PC-9 (cell line): ENCODE measurements around the gene ASPHD1. TPM values are rescaled to one million over a fixed set of nuclear protein-coding genes. Genes with fewer than 3 reads are reported as not detected.
A peak's percentile ranks its signal among the peaks of the same experiment; 100 is the strongest.

Experiments
- BruUV-seq: library from RNA; stranded (reverse); fragments of 400-500 nt; replicated peaks from 2 replicates; lab custom pipeline; 2021; lab: Mats Ljungman, UMichigan
- CTCF ChIA-PET: fragments of 300-600 bp; sonication (Branson Sonifier 250); formaldehyde crosslinking; loops from one replicate; lab custom pipeline; 2022; ENCODE audit warnings: antibody characterized with exemption; lab: Charles Lee
- POLR2A ChIA-PET: fragments of 300-600 bp; sonication (Branson Sonifier 250); formaldehyde crosslinking; loops from one replicate; lab custom pipeline; 2022; ENCODE audit warnings: antibody characterized with exemption; ENCODE audit not compliant: unreplicated experiment; lab: Charles Lee
- DNase-seq, 2 experiments: peaks; one replicate each; pipeline versions ENCODE4 v3.0.0 to v3.0.0-alpha.2; 2015 to 2022; ENCODE audit warnings: mixed read lengths in 1 of 2
- H2AFZ ChIP-seq: fragments of 200-600 bp; sonication (generic); 2 replicates; pipeline ENCODE4 v1.8.1; 2017; ENCODE audit warnings: antibody characterized with exemption
- H3F3A ChIP-seq: fragments of 200-600 bp; sonication (generic); 2 replicates; pipeline ENCODE4 v1.8.1; 2017; ENCODE audit warnings: antibody characterized with exemption, mild to moderate bottlenecking, low read depth; ENCODE audit not compliant: insufficient read depth
- H3K27ac ChIP-seq: fragments of 200-600 bp; sonication (generic); 2 replicates; pipeline ENCODE4 v1.6.1; 2016; ENCODE audit warnings: mixed run types
- H3K27me3 ChIP-seq: fragments of 200-600 bp; sonication (generic); 2 replicates; pipeline ENCODE4 v1.6.1; 2016; ENCODE audit warnings: low read depth, mixed run types; ENCODE audit not compliant: insufficient read depth
- H3K36me3 ChIP-seq: fragments of 200-600 bp; sonication (generic); 2 replicates; pipeline ENCODE4 v1.6.1; 2016; ENCODE audit warnings: low read depth, mixed run types
- H3K4me1 ChIP-seq: fragments of 200-600 bp; sonication (generic); replicated peaks from 2 replicates; pipeline ENCODE4 v1.6.1; 2016; ENCODE audit warnings: mixed run types; ENCODE audit not compliant: insufficient read depth
- H3K4me2 ChIP-seq: fragments of 200-600 bp; sonication (generic); 2 replicates; pipeline ENCODE4 v1.6.1; 2017; ENCODE audit warnings: mixed run types
- H3K4me3 ChIP-seq: fragments of 200-600 bp; sonication (generic); 2 replicates; pipeline ENCODE4 v1.6.1; 2016; ENCODE audit warnings: mixed run types
- H3K79me2 ChIP-seq: fragments of 200-600 bp; sonication (generic); 2 replicates; pipeline ENCODE4 v1.6.1; 2017; ENCODE audit warnings: low read depth, mixed run types
- H3K9me2 ChIP-seq: fragments of 200-600 bp; sonication (generic); 2 replicates; pipeline ENCODE4 v1.8.1; 2017; ENCODE audit warnings: mild to moderate bottlenecking; ENCODE audit not compliant: insufficient read depth
- H3K9me3 ChIP-seq: fragments of 200-600 bp; sonication (generic); 2 replicates; pipeline ENCODE4 v1.8.1; 2016; ENCODE audit warnings: low read depth; ENCODE audit not compliant: insufficient read depth
- H4K20me1 ChIP-seq: fragments of 200-600 bp; sonication (generic); 2 replicates; pipeline ENCODE4 v1.8.1; 2017; ENCODE audit not compliant: insufficient read depth
- EZH2 ChIP-seq: fragments of 200-600 bp; sonication (generic); IDR thresholded peaks from 2 replicates; pipeline ENCODE4 v1.8.0; 2017; ENCODE audit warnings: antibody characterized with exemption, low read depth
- intact Hi-C: fragments of 100-400 bp; cut with micrococcal nuclease; formaldehyde crosslinking; loops from one replicate; pipeline ENCODE4 v1.10.0; 2022; ENCODE audit not compliant: unreplicated experiment
- total RNA-seq: library from RNA; stranded (reverse); gene quantifications from 2 replicates; pipeline ENCODE4 v1.2.3, GENCODE V29; 2021
- TF ChIP-seq, protein P1 (sequence below): fragments of 200-600 bp; sonication (generic); conservative IDR thresholded peaks from 2 replicates; pipeline ENCODE4 v1.6.1; 2017; ENCODE audit warnings: mixed run types, antibody characterized with exemption, mild to moderate bottlenecking, moderate library complexity

The ASPHD1 gene
- total RNA-seq, 1 experiment from 2014 or later, result 8.3 TPM

GRCh38 chr16:29858974-29859373, 41.3 kb upstream of the ASPHD1 start:
- BruUV-seq, result no TSS peak
- Histone ChIP-seq H3K4me3 (no peak overlapping the region), H3K9me2 (no peaks in the 10 kb centered on the region), H3K9me3 (no peaks in the 10 kb centered on the region), H3K79me2 (peaks cover 14% of the 10 kb centered on the region), H3F3A (no peaks in the 10 kb centered on the region), H3K36me3 (no peaks in the 10 kb centered on the region), H3K27me3 (no peaks in the 10 kb centered on the region), H3K27ac (no peak overlapping the region), H3K4me2 (no peak overlapping the region), H4K20me1 (no peaks in the 10 kb centered on the region), H3K4me1 (peaks cover 10% of the 10 kb centered on the region), H2AFZ (no peak overlapping the region)
- ChIA-PET CTCF (no interaction called here), POLR2A (no interaction called here)
- no peak for DNase-seq
- TF ChIP-seq EZH2, result no peak
- TF ChIP-seq, protein P1, sequence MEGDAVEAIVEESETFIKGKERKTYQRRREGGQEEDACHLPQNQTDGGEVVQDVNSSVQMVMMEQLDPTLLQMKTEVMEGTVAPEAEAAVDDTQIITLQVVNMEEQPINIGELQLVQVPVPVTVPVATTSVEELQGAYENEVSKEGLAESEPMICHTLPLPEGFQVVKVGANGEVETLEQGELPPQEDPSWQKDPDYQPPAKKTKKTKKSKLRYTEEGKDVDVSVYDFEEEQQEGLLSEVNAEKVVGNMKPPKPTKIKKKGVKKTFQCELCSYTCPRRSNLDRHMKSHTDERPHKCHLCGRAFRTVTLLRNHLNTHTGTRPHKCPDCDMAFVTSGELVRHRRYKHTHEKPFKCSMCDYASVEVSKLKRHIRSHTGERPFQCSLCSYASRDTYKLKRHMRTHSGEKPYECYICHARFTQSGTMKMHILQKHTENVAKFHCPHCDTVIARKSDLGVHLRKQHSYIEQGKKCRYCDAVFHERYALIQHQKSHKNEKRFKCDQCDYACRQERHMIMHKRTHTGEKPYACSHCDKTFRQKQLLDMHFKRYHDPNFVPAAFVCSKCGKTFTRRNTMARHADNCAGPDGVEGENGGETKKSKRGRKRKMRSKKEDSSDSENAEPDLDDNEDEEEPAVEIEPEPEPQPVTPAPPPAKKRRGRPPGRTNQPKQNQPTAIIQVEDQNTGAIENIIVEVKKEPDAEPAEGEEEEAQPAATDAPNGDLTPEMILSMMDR, result no peak
- intact Hi-C loops, result no loop called here

- Histone ChIP-seq H4K20me1 (no peaks in the 10 kb centered on the region), H3K27ac (no peak overlapping the region), H2AFZ (no peak overlapping the region), H3K9me3 (no peaks in the 10 kb centered on the region), H3K4me1 (peaks cover 10% of the 10 kb centered on the region), H3K4me3 (no peak overlapping the region), H3K36me3 (no peaks in the 10 kb centered on the region), H3K27me3 (no peaks in the 10 kb centered on the region), H3K79me2 (peaks cover 14% of the 10 kb centered on the region), H3K4me2 (no peak overlapping the region), H3K9me2 (no peaks in the 10 kb centered on the region), H3F3A (no peaks in the 10 kb centered on the region)
- DNase-seq, result no peak
- no peak for TF ChIP-seq EZH2
- TF ChIP-seq, protein P1, result no peak
- intact Hi-C loops, result loop anchor here (5.0 kb wide), 1 partner anchor 37 kb away; the partner anchor contains the start of gene SEZ6L2
- ChIA-PET CTCF (no interaction called here), POLR2A (no interaction called here)
- no TSS peak for BruUV-seq
Observed at GRCh38 chr16:29860218-29860617, 40.1 kb upstream of the ASPHD1 start.

- no peaks in the 10 kb centered on the region for H3K9me3 ChIP-seq
- H4K20me1 ChIP-seq, result no peaks in the 10 kb centered on the region
- H3K27me3 ChIP-seq, result no peaks in the 10 kb centered on the region
- no peaks in the 10 kb centered on the region for H3K9me2 ChIP-seq
- ChIA-PET CTCF (interaction anchor here (0.9 kb wide), 1 partner anchor 14 kb away, joined by 5 read pairs; no protein-coding TSS in a partner anchor), POLR2A (interaction anchor here (0.6 to 1.0 kb wide), 2 partner anchors 76 to 111 kb away, joined by 4 read pairs; no protein-coding TSS in a partner anchor)
- peak overlapping the region; percentile 78 for H3K4me3 ChIP-seq
- TF ChIP-seq, protein P1, result peak; percentile 44; the same call in 1 of the 2 replicates
- no peak for TF ChIP-seq EZH2
- H3F3A ChIP-seq, result no peaks in the 10 kb centered on the region
- peaks cover 10% of the 10 kb centered on the region for H3K4me1 ChIP-seq
- peaks cover 14% of the 10 kb centered on the region for H3K79me2 ChIP-seq
- no peaks in the 10 kb centered on the region for H3K36me3 ChIP-seq
- no TSS peak for BruUV-seq
- DNase-seq, result peak in 1 of 2 experiments; percentile 48
- H3K4me2 ChIP-seq, result peak overlapping the region; percentile 97
- H3K27ac ChIP-seq, result no peak overlapping the region
- intact Hi-C loops, result loop anchor here (2.0 to 5.0 kb wide), 5 partner anchors 35 to 162 kb away; partner anchors contain the start of genes INO80E, MVP and SEZ6L2
- peak overlapping the region; percentile 92 for H2AFZ ChIP-seq
Observed at GRCh38 chr16:29862383-29862883, 37.9 kb upstream of the ASPHD1 start.
